Brain microvascular endothelial cell (primary cell): Measurements from ENCODE around the gene ROR1.

ENCODE experiments used
- DNase-seq: peaks from one replicate; pipeline ENCODE4 v3.0.0-alpha.2; 2020
- H3K27ac ChIP-seq: fragments of 250-450 bp; sonication (Bioruptor Pico); 2 replicates; pipeline ENCODE4 v1.5.1; 2020; ENCODE audit warnings: mild to moderate bottlenecking, moderate library complexity
- H3K27me3 ChIP-seq: fragments of 250-450 bp; sonication (Bioruptor Pico); replicated peaks from 2 replicates; pipeline ENCODE4 v1.5.1; 2020; ENCODE audit warnings: mild to moderate bottlenecking
- H3K36me3 ChIP-seq: fragments of 250-450 bp; sonication (Bioruptor Pico); replicated peaks from 2 replicates; pipeline ENCODE4 v1.5.1; 2020; ENCODE audit warnings: mild to moderate bottlenecking
- H3K4me3 ChIP-seq: 2 replicates; pipeline ENCODE4 v1.5.1; 2011; ENCODE audit warnings: low read depth, mild to moderate bottlenecking, control low read depth, low read length, moderate library complexity
- CTCF ChIP-seq: IDR thresholded peaks from 2 replicates; pipeline ENCODE4 v1.5.1; 2011; ENCODE audit warnings: low read depth, mild to moderate bottlenecking, moderate library complexity, low read length, control low read depth, inconsistent platforms; ENCODE audit errors: missing control alignments
- in situ Hi-C: cut with HindIII; loops from 2 replicates; pipeline ENCODE4 v1.10.0; 2017; ENCODE audit warnings: low sequenced_read_pairs, low pct_ligation_motif_present

ROR1 gene

GRCh38 chr1:64084451-64084850, 310.6 kb downstream of the ROR1 start:
- no peak overlapping the region for H3K27ac ChIP-seq
- H3K4me3 ChIP-seq: no peak overlapping the region
- no peaks in the 10 kb centered on the region for H3K27me3 ChIP-seq
- no peaks in the 10 kb centered on the region for H3K36me3 ChIP-seq
- in situ Hi-C loops: no loop called here
- DNase-seq: no peak
- no peak for TF ChIP-seq CTCF

- peak; percentile 88 for DNase-seq
- in situ Hi-C loops: no loop called here
- no peaks in the 10 kb centered on the region for H3K27me3 ChIP-seq
- H3K4me3 ChIP-seq: no peak overlapping the region
- no peaks in the 10 kb centered on the region for H3K36me3 ChIP-seq
- no peak for TF ChIP-seq CTCF
- H3K27ac ChIP-seq: no peak overlapping the region
Measured at GRCh38 chr1:64087768-64088167, 314.0 kb downstream of the ROR1 start.

DNA sequence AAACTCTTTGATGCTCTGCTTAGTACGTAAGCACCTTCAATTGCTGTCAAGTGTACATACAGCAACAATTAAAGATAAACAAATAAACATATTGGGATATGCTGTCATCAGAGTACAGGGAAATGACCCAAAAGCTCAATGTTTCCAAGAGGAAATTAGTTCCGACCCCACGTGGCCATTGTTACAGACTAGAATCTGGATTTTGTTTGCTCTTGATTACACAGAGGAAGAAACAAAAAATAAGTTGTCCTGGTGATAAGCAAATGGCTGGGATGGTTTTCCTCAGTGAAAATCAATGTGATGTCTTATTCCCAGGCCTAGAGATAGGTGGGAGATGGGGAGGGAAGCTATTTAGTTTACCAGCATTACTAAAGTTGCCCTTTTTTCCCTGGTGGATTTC, 316.6 kb downstream of the ROR1 start:
- DNase-seq: no peak
- H3K27ac ChIP-seq: no peak overlapping the region
- no peaks in the 10 kb centered on the region for H3K27me3 ChIP-seq
- in situ Hi-C loops: no loop called here
- no peak for TF ChIP-seq CTCF
- no peak overlapping the region for H3K4me3 ChIP-seq
- no peaks in the 10 kb centered on the region for H3K36me3 ChIP-seq

DNA sequence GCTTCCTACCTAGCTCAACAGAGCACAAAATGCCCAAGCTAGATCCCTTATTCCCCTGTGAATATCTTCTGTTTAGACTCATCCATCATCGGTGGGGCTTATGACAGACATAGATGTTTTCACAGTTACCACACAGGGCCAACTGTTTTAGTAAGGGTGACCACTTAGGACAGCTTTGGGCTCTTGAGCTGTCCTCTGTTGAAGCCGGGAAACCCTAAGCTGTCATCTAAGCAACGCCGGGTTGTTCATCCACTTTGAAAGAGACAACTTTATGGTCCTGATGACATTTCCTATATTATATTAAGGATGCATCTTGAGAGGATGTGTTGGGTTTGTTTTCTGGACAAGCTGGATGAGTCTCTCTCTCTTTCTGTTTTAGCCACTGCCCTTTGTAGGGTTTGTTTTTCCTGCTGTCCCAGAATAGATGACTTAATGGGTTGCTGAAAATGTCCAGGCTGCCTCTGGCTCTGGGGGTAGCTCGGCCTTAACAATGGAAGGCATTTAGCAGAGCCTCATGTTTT, 319.1 kb downstream of the ROR1 start:
- no peak for DNase-seq
- in situ Hi-C loops: no loop called here
- Histone ChIP-seq H3K36me3 (no peaks in the 10 kb centered on the region), H3K27ac (no peak overlapping the region), H3K4me3 (no peak overlapping the region), H3K27me3 (no peaks in the 10 kb centered on the region)
- no peak for TF ChIP-seq CTCF

DNA sequence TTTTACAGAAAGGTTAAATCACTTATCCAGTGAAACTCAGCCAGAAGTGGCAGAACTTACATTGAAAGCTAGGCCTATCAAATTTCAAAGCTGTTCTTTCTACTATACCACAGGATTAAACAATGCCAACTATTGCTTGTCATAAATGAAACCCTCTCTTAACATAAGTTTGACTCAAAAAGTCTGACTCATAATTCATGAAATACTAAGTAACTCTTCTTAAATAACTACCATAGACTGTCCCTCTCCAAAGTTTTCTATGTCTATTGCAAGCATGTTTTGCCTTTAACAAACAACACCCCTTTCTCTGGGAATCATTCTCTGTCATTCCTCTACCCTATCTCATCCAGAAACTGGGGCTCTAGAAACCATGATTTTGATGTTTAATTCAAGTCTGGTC, 320.1 kb downstream of the ROR1 start:
- no peak for TF ChIP-seq CTCF
- H3K27me3 ChIP-seq: no peaks in the 10 kb centered on the region
- in situ Hi-C loops: no loop called here
- H3K36me3 ChIP-seq: no peaks in the 10 kb centered on the region
- H3K27ac ChIP-seq: no peak overlapping the region
- no peak overlapping the region for H3K4me3 ChIP-seq
- DNase-seq: no peak

- no peak overlapping the region for H3K4me3 ChIP-seq
- no peak overlapping the region for H3K27ac ChIP-seq
- DNase-seq: no peak
- TF ChIP-seq CTCF: no peak
- H3K36me3 ChIP-seq: no peaks in the 10 kb centered on the region
- in situ Hi-C loops: no loop called here
- H3K27me3 ChIP-seq: no peaks in the 10 kb centered on the region
Measured at GRCh38 chr1:64095832-64096231, 322.0 kb downstream of the ROR1 start.
